Measurements from ENCODE around the gene TUBB4A.
A peak's percentile ranks its signal among the peaks of the same experiment; 100 is the strongest.

The TUBB4A gene

GRCh38 chr19:6491802-6492592 lies 10.1 kb downstream of the TUBB4A start:
- no peak for DNase-seq

DNA sequence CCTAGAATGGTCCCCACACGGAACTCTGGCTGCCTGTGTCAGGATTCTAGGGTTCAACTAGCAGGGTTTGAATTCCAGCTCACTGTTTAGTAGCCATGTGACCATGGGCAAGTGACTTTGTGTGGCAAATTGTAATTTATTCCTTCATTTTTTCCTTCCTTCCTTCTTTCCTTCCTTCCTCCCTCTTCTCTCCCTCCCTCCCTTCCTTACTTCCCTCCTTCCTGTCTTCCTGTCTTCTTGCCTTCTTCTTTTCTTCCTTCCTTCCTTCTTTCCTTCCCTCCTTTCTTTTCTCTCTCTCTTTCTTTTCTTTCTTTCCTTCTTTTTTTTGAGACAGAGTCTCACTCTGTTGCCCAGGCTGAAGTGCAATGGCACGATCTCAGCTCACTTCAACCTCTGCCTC lies 12.0 kb downstream of the TUBB4A start:
- no peak for DNase-seq

GRCh38 chr19:6489278-6490061 lies 12.6 kb downstream of the TUBB4A start:
- peak; percentile 38 for DNase-seq

- no peak for DNase-seq
Observed at GRCh38 chr19:6484831-6485230, 17.3 kb downstream of the TUBB4A start.

DNA sequence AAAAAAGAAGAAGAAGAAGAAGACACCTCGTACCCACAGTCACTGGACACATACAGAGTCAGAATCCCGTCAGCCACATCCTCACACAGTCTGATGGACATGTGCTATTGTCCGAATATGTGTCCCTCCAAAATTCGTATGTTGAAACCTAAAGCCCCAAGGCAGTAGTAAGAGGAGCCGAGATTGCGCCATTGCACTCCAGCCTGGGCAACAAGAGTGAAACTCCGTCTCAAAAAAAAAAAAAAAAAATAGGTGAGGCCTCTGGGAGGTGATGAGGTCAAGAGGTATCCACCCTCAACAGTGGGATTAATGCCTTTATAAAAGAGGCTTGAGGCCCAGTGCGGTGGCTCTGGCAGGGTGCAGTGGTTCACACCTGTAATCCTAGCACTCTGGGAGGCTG lies 17.9 kb downstream of the TUBB4A start:
- no peak for DNase-seq

DNA sequence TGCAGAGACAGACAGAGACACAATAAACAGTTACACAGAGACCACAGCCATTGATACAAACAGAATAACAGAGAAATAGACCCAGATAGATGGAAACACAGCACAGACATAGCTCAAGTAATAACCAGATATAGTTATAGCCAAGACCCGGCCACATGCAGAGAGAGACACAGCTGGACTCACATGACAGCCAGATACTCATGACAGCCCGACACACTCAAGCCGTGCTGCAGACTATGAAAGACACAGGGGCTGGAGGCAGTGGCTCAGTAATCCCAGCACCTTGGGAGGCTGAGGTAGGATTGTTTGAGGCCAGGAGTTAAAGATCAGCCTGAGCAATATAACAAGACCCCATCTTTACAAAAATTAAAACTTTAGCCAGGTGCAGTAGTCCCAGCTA lies 18.9 kb downstream of the TUBB4A start:
- no peak for DNase-seq

DNA sequence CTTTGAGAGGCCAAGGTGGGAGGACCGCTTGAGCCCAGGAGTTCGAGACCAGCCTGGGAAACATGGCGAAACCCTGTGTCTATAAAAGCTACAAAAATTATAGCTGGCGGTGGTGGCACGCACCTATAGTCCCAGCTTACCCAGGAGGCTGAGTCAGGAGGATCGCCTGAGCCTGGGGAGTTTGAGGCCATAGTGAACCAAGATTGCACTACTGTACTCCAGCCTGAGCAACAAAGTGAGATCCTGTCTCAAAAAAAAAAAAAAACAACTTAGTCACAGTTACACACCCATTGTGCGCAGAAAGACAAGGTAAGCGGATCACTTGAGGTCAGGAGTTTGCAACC lies 19.8 kb downstream of the TUBB4A start:
- no peak for DNase-seq

- peak; percentile 58 for DNase-seq
Observed at GRCh38 chr19:6481541-6482342, 20.4 kb downstream of the TUBB4A start, which contains the start of gene DENND1C. Gene DENND1C (minus strand): TSS chr19:6481787. CDS start chr19:6481695, 92 bp downstream.

- no peak for DNase-seq
Observed at GRCh38 chr19:6480848-6481415, 21.2 kb downstream of the TUBB4A start.

DNA sequence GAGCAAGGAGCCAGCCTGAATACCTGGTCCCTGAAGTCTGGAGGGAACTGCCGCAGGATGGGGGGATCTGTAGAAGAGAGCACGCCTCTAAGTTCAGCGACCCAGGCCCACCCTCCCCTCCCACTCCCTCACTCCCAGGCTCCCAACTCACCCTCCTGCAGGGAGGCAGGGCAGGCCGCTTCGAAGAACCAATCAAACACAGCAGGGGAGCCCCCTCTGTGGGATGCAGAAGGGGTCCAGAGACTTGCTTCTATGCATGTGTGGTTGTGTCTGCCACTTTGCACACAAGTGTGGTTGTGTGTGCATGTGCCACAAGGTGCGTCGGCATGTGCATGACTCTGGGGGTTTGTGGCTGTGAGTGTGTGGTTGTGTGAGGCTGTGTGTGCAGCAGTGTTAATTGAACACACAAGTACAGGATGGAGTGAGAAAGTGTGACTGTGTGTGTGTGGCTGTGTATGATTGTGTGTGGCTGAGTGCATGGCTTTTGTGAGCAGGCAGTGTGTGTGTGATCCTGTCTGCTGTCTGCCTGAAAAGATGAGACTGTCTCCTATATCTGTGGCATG lies 22.2 kb downstream of the TUBB4A start:
- no peak for DNase-seq

DNA sequence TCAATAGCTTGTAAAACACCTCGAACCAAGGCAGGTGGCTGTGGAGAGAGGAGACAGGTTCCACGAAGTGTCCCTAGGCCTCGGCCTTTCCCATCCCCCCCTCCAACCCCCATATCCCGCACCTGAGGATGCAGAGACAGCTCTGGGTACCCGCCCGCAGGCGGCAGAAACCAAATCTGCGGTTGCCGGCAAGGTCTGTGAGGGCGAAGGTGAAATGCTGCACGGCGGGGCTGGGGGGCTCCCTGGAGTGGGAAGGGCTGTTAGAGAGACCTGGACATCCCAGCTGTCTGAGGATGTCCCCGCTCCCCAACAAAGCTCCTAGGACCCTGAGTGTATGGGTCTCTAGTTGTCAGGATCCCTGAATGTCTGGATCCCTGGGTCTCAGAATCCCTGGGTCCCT lies 23.3 kb downstream of the TUBB4A start:
- no peak for DNase-seq

DNA sequence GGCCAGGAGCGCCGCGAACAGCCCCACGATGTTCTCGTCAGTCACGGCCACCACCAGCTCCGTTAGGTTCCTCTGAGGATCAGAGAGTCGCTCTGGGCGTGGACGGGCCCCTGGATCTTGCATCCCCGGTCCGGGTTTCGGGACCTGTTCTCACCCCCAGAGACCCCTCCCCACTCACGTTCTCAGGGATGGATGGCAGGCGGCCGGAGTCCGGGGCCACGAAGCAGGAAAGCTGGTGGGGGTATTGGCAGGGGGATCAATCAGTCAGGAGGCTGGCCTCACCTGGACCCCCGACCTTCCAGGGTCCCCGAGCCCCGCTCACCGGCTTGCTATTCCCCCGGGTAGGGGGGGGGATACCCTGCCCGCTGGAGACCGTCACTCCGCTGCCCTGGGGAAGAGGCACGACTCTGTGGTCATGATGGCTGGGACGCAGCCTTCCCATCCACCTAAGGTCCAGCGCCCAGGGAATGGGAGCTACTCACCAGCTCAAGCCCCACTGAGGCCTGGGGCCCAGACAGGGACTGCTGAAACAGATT lies 25.1 kb downstream of the TUBB4A start:
- DNase-seq = no peak

- peak; percentile 54 for DNase-seq
Observed at GRCh38 chr19:6476155-6476895, 25.8 kb downstream of the TUBB4A start.

DNA sequence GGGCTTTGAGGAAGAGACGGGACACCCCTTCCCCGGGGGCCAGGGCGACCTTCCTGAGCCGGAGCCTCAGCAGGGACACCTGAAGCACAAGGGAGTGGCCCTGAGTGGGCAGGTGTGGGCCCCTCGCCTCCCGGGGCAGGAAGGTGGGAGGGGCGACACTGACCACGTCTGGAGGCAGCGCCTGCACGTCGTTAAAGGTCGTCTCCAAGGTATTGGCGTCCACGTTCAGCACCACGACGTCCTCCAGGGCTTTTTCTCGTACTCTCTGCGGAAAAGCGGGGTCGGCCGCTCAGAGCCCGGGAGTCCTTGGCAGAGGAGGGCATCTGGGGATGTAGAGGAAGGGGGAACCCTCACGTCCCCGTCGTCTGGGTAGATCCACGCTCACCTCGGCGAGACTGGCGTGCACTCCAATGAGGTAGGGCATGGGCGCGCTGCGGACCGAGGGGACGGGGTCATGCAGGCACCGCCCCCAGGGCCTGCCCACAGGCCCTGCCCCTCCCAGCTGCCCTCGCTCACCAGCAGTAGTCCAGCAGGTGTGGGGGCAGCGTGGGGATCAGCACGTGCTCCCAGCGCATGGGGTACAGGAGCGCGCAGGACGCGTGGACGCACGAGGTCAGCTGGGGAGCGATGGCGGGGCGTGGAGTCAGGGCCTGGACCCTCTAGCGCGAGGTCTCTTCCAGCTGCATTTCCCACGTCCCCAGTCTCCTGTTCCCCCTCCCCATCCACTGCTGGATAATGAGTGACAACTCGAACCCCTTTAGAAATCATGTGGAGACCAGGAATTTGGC lies 26.6 kb downstream of the TUBB4A start:
- no peak for DNase-seq

DNA sequence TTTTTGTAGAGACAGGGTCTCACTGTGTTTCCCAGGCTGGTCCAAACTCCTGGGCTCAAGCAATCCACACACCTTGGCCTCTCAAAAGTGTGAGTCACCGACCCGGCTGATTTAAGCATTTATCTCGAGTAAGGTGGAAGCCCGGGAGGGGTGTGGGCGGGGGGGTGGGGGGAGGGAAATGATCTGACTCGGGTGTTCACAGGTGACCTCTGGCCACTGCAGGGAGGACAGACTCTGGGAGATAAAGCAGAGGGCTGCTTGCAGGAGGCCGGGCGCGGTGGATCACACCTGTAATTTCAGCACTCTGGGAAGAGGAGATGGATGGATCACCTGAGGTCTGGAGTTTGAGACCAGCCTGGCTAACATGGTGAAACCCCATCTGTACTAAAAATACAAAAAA lies 28.5 kb downstream of the TUBB4A start:
- no peak for DNase-seq

GRCh38 chr19:6472713-6473112 lies 29.4 kb downstream of the TUBB4A start:
- no peak for DNase-seq

DNA sequence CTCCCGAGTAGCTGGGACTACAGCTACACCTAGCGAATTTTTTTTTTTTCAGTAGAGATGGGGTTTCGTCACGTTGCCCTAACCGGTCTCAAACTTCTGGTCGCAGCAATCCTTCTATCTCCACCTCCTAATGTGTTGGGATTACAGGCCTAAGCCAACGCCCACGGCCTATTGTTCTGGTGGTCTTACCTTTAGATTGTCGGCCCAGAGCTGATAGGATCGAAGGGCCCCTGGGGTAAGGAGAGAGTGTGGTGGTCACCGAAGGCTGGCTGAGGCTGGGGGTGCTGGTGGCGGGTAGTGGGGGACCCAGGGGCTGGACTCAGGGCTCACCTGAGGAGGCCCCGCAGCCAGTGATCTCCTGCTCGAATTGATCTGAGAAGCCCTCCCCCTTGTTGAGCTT lies 31.0 kb downstream of the TUBB4A start:
- no peak for DNase-seq

DNA sequence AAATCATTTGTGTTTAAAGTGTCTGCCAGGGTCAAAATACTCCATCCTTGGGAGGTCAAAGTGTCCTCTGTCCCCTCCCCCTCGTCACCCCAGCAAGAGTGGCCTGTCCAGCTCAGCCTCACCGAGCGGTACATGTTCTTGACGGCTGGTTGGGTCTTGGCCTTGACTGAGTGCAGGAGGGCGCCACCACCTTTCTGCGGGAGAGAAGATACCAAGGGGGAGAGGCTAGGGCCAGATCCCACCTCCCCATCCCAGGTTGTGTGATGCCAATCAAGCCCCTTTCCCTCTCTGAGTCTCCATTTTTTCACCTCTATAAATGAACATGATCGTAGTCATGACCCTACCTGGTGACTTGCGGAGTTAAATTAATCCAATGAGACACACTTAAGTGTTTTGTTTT lies 31.9 kb downstream of the TUBB4A start:
- DNase-seq = no peak

DNA sequence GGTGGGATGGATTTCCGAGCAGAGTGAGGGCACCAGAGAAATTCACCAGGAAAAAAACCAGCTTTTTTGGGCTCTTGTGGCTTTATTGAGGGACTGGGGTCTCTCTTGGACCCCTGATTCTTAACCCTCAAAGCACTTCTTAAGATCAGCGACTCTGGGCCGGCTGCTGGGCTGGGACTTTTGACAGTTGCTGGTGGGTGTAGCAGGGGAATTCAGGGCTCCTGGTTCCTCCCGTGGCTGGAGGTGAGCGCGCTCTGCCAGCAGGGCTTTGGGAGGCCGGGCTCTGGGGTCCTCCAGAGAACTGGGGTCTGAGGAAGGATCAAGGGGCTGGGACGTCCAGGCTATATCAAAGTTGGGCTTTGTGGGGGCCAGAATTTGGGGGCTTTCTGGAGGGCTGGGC lies 34.7 kb downstream of the TUBB4A start:
- no peak for DNase-seq

DNA sequence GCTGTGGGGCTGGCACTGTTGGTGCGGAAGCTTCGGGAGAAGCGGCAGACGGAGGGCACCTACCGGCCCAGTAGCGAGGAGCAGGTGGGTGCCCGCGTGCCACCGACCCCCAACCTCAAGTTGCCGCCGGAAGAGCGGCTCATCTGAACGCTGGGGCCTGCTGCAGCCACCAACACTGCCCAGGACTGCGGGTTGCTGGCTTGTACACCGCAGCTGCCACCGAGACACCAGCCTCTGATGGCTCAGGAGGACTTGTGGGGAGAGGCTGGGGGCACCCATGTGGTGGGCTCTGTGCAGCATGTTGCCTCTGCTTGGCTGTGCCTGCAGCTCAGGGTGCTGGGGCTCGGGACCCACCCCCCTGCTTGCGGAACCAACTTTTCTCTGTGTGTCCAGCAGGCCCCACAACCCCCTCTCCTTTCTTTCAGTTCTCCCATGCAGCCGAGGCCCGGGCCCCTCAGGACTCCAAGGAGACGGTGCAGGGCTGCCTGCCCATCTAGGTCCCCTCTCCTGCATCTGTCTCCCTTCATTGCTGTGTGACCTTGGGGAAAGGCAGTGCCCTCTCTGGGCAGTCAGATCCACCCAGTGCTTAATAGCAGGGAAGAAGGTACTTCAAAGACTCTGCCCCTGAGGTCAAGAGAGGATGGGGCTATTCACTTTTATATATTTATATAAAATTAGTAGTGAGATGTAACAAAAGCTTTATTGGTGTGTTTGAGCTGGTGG lies 35.4 kb downstream of the TUBB4A start:
- DNase-seq = no peak
